NCI-H1436 treated with DMSO at 0.1 percent for 48 hours (cell line): ENCODE results near the gene HEPACAM2.

ENCODE experiments used
- DNase-seq: peaks from one replicate; lab custom pipeline; 2025; lab: John Stamatoyannopoulos, UW

HEPACAM2 gene

GRCh38 chr7:93202594-93203250 lies 23.5 kb downstream of the HEPACAM2 start:
- DNase-seq, result no peak

GRCh38 chr7:93198472-93198871 lies 27.8 kb downstream of the HEPACAM2 start:
- no peak for DNase-seq

GRCh38 chr7:93196336-93196735 lies 29.9 kb downstream of the HEPACAM2 start:
- no peak for DNase-seq

- no peak for DNase-seq
These were observed 31.9 kb downstream of the HEPACAM2 start for GRCh38 chr7:93194386-93194785.

- DNase-seq, result no peak
These were observed 37.2 kb downstream of the HEPACAM2 start for GRCh38 chr7:93188870-93189634.

GRCh38 chr7:93185303-93186027 lies 40.8 kb downstream of the HEPACAM2 start:
- no peak for DNase-seq

- no peak for DNase-seq
These were observed 47.1 kb downstream of the HEPACAM2 start for GRCh38 chr7:93179173-93179572.

GRCh38 chr7:93178213-93178612 lies 48.1 kb downstream of the HEPACAM2 start:
- DNase-seq, result no peak

GRCh38 chr7:93176992-93177580 lies 49.2 kb downstream of the HEPACAM2 start:
- no peak for DNase-seq

GRCh38 chr7:93175219-93175618 lies 51.0 kb downstream of the HEPACAM2 start:
- DNase-seq, result no peak

GRCh38 chr7:93172683-93173082 lies 53.6 kb downstream of the HEPACAM2 start:
- DNase-seq, result no peak

GRCh38 chr7:93171606-93172226 lies 54.6 kb downstream of the HEPACAM2 start:
- no peak for DNase-seq

GRCh38 chr7:93165447-93165846 lies 60.8 kb downstream of the HEPACAM2 start:
- DNase-seq, result no peak

- DNase-seq, result no peak
These were observed 61.5 kb downstream of the HEPACAM2 start for GRCh38 chr7:93164766-93165165.

GRCh38 chr7:93161181-93161762 lies 65.0 kb downstream of the HEPACAM2 start:
- DNase-seq, result no peak

GRCh38 chr7:93160410-93160809 lies 65.9 kb downstream of the HEPACAM2 start:
- DNase-seq, result no peak

GRCh38 chr7:93159490-93159889 lies 66.8 kb downstream of the HEPACAM2 start:
- DNase-seq, result no peak

GRCh38 chr7:93156884-93157283 lies 69.4 kb downstream of the HEPACAM2 start:
- no peak for DNase-seq

- no peak for DNase-seq
These were observed 76.0 kb downstream of the HEPACAM2 start for GRCh38 chr7:93150200-93150835.

- DNase-seq, result no peak
These were observed 77.5 kb downstream of the HEPACAM2 start for GRCh38 chr7:93148727-93149126.

- no peak for DNase-seq
These were observed 78.1 kb downstream of the HEPACAM2 start, which contains the start of gene SAMD9L for GRCh38 chr7:93148144-93148543. Gene SAMD9L, minus strand, starts transcription at chr7:93148385. Its CDS starts 12,414 bp downstream, at chr7:93135971.
